ENCODE measurements around the gene TBXAS1.

GRCh38 chr7:139886206-139886605 is 57.1 kb downstream of the TBXAS1 start:
- no peak for TF ChIP-seq CTCF (IDR thresholded peaks at IDR 0.05)
- no peak for TF ChIP-seq POLR2A (IDR thresholded peaks at IDR 0.05)
